ENCODE measurements around the gene CRACR2B.

The CRACR2B gene

GRCh38 chr11:827897-828192 is at the start of gene CRACR2B:
Gene CRACR2B, plus strand, starts transcription at chr11:827919. Its CDS starts 689 bp downstream, at chr11:828608.
- H3K9me3 ChIP-seq (ENCODE audit: insufficient read depth, low read depth, low read length): no peaks in the 10 kb centered on the region
- peaks cover 25% of the 10 kb centered on the region for H3K4me1 ChIP-seq (ENCODE audit: insufficient read depth, low read length, poor library complexity, severe bottlenecking)

GRCh38 chr11:778976-779954 is 48.5 kb upstream of the CRACR2B start:
- Histone ChIP-seq H2AFZ (ENCODE audit: low read length) (no peak overlapping the region), H3K27me3 (ENCODE audit: insufficient read depth, low read length, poor library complexity, severe bottlenecking) (no peaks in the 10 kb centered on the region), H4K20me1 (ENCODE audit: insufficient read depth, low read length, poor library complexity, severe bottlenecking) (peaks cover 32% of the 10 kb centered on the region), H3K9ac (ENCODE audit: low read depth, low read length, poor library complexity, severe bottlenecking) (no peak overlapping the region), H3K4me1 (ENCODE audit: insufficient read depth, low read length, poor library complexity, severe bottlenecking) (peaks cover 23% of the 10 kb centered on the region), H3K4me3 (ENCODE audit: low read length, poor library complexity, severe bottlenecking) (no peak overlapping the region), H3F3A (ENCODE audit: low read depth) (no peaks in the 10 kb centered on the region), H3K79me2 (ENCODE audit: insufficient read depth, low read length) (peaks cover 46% of the 10 kb centered on the region), H3K9me2 (replicated peaks; ENCODE audit: low read depth, low read length) (no peaks in the 10 kb centered on the region), H3K4me2 (ENCODE audit: low read depth, low read length, poor library complexity, severe bottlenecking) (peak overlapping the region; percentile 79), H3K36me3 (ENCODE audit: insufficient read depth, low read length) (no peaks in the 10 kb centered on the region), H3K9me3 (ENCODE audit: insufficient read depth, low read depth, low read length) (no peaks in the 10 kb centered on the region)
- TF ChIP-seq EZH2phosphoT487 (IDR thresholded peaks at IDR 0.05; ENCODE audit: borderline replicate concordance): no peak
- TF ChIP-seq CTCF (conservative IDR thresholded peaks at IDR 0.05; ENCODE audit: low read length): no peak

More at GRCh38 chr11:827897-828192, at the start of gene CRACR2B:
- no peaks in the 10 kb centered on the region for H3F3A ChIP-seq (ENCODE audit: low read depth)
- H3K27me3 ChIP-seq (ENCODE audit: insufficient read depth, low read length, poor library complexity, severe bottlenecking): no peaks in the 10 kb centered on the region
- TF ChIP-seq EZH2phosphoT487 (IDR thresholded peaks at IDR 0.05; ENCODE audit: borderline replicate concordance): no peak
- TF ChIP-seq CTCF (conservative IDR thresholded peaks at IDR 0.05; ENCODE audit: low read length): no peak
- no peaks in the 10 kb centered on the region for H3K36me3 ChIP-seq (ENCODE audit: insufficient read depth, low read length)
- peak within 1 kb of the TSS; percentile 88 for H3K9ac ChIP-seq (ENCODE audit: low read depth, low read length, poor library complexity, severe bottlenecking)
- no peaks in the 10 kb centered on the region for H3K9me2 ChIP-seq (replicated peaks; ENCODE audit: low read depth, low read length)
- peaks cover 5% of the 10 kb centered on the region; the same call in 1 of the 2 replicates for H3K79me2 ChIP-seq (ENCODE audit: insufficient read depth, low read length)
- H3K4me2 ChIP-seq (ENCODE audit: low read depth, low read length, poor library complexity, severe bottlenecking): peak within 1 kb of the TSS; percentile 92
- no peaks in the 10 kb centered on the region for H4K20me1 ChIP-seq (ENCODE audit: insufficient read depth, low read length, poor library complexity, severe bottlenecking)
- peak within 1 kb of the TSS; percentile 81 for H3K4me3 ChIP-seq (ENCODE audit: low read length, poor library complexity, severe bottlenecking)
- peak within 1 kb of the TSS; percentile 85 for H2AFZ ChIP-seq (ENCODE audit: low read length)

GRCh38 chr11:779955-780532 is 47.7 kb upstream of the CRACR2B start:
- no peak overlapping the region for H3K9ac ChIP-seq (ENCODE audit: low read depth, low read length, poor library complexity, severe bottlenecking)
- peaks cover 29% of the 10 kb centered on the region for H4K20me1 ChIP-seq (ENCODE audit: insufficient read depth, low read length, poor library complexity, severe bottlenecking)

More at GRCh38 chr11:779955-780532, 47.7 kb upstream of the CRACR2B start:
- Histone ChIP-seq H3K36me3 (ENCODE audit: insufficient read depth, low read length) (no peaks in the 10 kb centered on the region), H3K9me2 (replicated peaks; ENCODE audit: low read depth, low read length) (no peaks in the 10 kb centered on the region), H2AFZ (ENCODE audit: low read length) (no peak overlapping the region), H3K4me1 (ENCODE audit: insufficient read depth, low read length, poor library complexity, severe bottlenecking) (peaks cover 19% of the 10 kb centered on the region), H3K9me3 (ENCODE audit: insufficient read depth, low read depth, low read length) (no peaks in the 10 kb centered on the region), H3K27me3 (ENCODE audit: insufficient read depth, low read length, poor library complexity, severe bottlenecking) (no peaks in the 10 kb centered on the region), H3K4me3 (ENCODE audit: low read length, poor library complexity, severe bottlenecking) (no peak overlapping the region), H3F3A (ENCODE audit: low read depth) (no peaks in the 10 kb centered on the region), H3K79me2 (ENCODE audit: insufficient read depth, low read length) (peaks cover 39% of the 10 kb centered on the region), H3K4me2 (ENCODE audit: low read depth, low read length, poor library complexity, severe bottlenecking) (no peak overlapping the region)
- TF ChIP-seq CTCF (conservative IDR thresholded peaks at IDR 0.05; ENCODE audit: low read length) (no peak), EZH2phosphoT487 (IDR thresholded peaks at IDR 0.05; ENCODE audit: borderline replicate concordance) (no peak)

All from Loucy (cell line).